Spinal cord (tissue), 10 donors: ENCODE data around the gene HCN4. TPM values are rescaled to one million over a fixed set of nuclear protein-coding genes. Genes with fewer than 3 reads are reported as not detected.

ENCODE experiments used
- DNase-seq, 6 donors: peaks; one replicate each; pipeline versions ENCODE4 v3.0.0 to v3.0.0-alpha.2; 2013 to 2015; ENCODE audit warnings: low spot score in 6 of 6, low read depth in 4 of 6
- H3K27ac ChIP-seq: one replicate; pipeline ENCODE4 v1.5.1; 2013; ENCODE audit warnings: low read depth, low read length, control low read depth
- H3K27me3 ChIP-seq: one replicate; pipeline ENCODE4 v1.6.1; 2013; ENCODE audit warnings: low read length; ENCODE audit not compliant: control insufficient read depth, insufficient read depth
- H3K36me3 ChIP-seq: one replicate; pipeline ENCODE4 v1.6.1; 2013; ENCODE audit warnings: low read length; ENCODE audit not compliant: control insufficient read depth, insufficient read depth
- H3K4me1 ChIP-seq: one replicate; pipeline ENCODE4 v1.6.1; 2013; ENCODE audit warnings: low read length; ENCODE audit not compliant: control insufficient read depth, insufficient read depth
- H3K4me3 ChIP-seq: one replicate; pipeline ENCODE4 v1.5.1; 2013; ENCODE audit warnings: low read depth, low read length, control low read depth
- H3K9me3 ChIP-seq: one replicate; pipeline ENCODE4 v1.6.1; 2013; ENCODE audit warnings: low read length; ENCODE audit not compliant: control insufficient read depth, insufficient read depth
- WGBS: methylation state at CpG from one replicate; pipeline ENCODE4 v1.1.5; 2013; ENCODE audit warnings: missing lambda C conversion rate; ENCODE audit not compliant: insufficient coverage; 5-methylcytosine and 5-hydroxymethylcytosine counted together
- polyA plus RNA-seq, 2 donors: library from polyadenylated mRNA; unstranded; fragments of 120-200 nt; gene quantifications; one replicate each; pipeline ENCODE4 v1.2.1, GENCODE V29; 2013; ENCODE audit not compliant: insufficient read length in 2 of 2
- total RNA-seq, 2 donors: library from RNA; depleted of rRNA in 1 of 2; stranded (reverse); fragments of 120-200 nt in 1 of 2; fragments of >200 nt in 1 of 2; gene quantifications; one replicate each; pipeline versions ENCODE4 v1.2.3 to v1.2.4, GENCODE V29; 2013 to 2014
- donor health status: healthy.

The HCN4 gene
- total and polyA plus RNA-seq, 4 donors, result 1.2 to 9.0 (median 5.7) TPM

DNA sequence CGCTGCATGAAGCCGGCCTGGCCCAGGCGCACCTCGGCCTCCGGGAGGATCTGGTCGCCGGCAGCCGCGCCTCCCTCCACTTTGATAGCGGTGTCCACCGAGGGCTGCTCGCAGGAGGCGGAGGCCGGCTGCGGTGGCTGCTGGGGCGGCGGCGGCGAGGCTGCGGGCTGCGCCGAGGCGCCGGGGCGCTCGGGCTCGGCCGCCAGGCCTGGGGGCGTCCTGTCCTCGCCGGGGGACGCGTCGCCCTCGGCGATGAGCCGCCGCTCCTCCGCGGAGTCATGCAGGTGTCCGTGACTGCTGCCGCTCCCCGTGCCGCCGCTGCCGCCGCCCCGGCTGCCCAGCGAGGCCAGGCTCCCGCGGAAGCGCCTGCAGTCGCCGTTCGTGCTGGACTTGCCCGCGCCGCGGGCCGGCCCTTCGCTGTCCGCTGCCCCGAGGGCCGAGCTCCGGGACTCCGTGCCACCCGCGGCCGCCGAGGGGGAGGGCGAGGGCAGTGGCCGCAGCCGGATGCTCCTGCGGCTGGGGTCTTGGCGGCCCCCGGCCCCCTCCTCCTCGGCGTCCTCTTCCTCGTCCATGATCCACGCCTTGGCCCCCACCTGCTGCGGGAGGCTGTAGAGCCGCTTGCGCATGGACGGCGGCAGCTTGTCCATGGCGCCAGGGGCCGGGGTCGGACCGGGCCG lies 996 bp downstream of the HCN4 start:
- peak in 1 of 6 donors; percentile 33 for DNase-seq
- H3K9me3 ChIP-seq, result no peaks in the 10 kb centered on the region
- H3K27me3 ChIP-seq, result peaks cover 34% of the 10 kb centered on the region
- peaks cover 4% of the 10 kb centered on the region for H3K36me3 ChIP-seq
- under 1% methylated on average over 90 of the region's 90 CpGs for WGBS
- peak overlapping the region; percentile 40 for H3K4me3 ChIP-seq
- H3K4me1 ChIP-seq, result peaks cover 50% of the 10 kb centered on the region
- H3K27ac ChIP-seq, result no peak overlapping the region

DNA sequence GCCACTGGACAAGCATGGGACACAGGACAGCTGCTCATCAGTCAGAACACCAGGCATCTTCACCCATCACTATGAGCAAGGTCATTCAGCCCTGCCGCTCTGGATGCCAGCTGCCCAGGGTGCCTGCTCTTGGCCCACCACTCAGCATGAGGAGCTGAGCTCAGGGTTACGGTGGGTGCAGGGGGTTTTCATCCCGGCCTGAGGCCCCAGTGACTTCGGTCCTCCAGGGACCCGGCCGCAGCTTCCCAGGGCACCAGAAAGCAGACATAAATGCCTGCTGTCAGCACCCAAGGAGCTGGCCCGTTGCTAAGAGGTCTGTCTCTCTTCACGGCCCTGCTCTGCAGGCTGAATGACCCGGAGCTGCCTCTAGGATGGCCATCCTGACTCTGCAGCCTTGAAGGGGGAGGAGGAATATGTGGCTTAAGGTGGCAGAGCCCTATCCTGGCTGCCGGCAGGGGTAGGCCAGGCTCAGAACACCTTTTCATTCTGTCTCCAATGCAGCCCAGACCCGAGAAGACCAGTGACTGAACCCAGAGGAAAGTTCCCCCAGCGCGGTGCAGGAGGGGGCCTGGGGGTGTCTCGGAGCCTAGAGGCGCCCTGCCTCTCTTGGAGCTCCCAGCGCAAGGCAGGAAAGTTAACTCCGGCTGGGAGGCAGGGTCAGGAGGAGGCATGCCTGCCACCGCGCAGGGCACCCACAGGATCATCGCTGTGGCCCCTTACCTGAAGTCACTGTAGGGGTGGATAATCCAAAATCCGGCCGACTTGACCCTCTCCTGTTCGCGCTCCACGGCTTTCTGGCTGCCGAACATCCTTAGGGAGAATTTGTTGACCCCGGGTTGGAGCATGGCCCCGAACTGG lies 1.8 kb downstream of the HCN4 start:
- Histone ChIP-seq H3K27me3 (peaks cover 34% of the 10 kb centered on the region), H3K27ac (no peak overlapping the region), H3K4me3 (peak overlapping the region; percentile 40), H3K36me3 (peaks cover 4% of the 10 kb centered on the region), H3K9me3 (no peaks in the 10 kb centered on the region), H3K4me1 (peaks cover 58% of the 10 kb centered on the region)
- peak in 1 of 6 donors; percentile 52 for DNase-seq
- 17% methylated on average over 28 of the region's 28 CpGs for WGBS

DNA sequence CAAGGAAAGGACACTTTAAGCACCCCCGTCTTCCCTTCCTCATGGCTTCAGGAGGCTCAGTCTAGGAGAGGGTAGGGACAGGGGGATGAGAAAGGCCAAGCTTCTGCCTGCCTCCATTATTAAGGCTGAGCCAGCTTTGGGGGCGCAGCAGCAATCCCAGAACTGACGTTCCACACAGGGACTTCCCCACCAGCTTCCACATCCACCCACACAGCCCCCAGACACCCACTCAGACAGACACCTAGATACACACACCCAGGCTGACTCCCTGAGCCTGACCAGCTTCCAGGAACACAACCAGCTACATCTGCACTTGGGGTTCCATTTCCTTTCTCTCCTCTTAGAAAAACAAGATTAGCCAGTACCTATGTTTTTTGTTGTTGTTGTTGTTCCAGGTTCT lies 4.7 kb downstream of the HCN4 start:
- 81% methylated on average over 3 of the region's 3 CpGs for WGBS
- no peaks in the 10 kb centered on the region for H3K9me3 ChIP-seq
- no peak overlapping the region for H3K4me3 ChIP-seq
- H3K36me3 ChIP-seq, result peaks cover 4% of the 10 kb centered on the region
- no peak overlapping the region for H3K27ac ChIP-seq
- H3K27me3 ChIP-seq, result peaks cover 12% of the 10 kb centered on the region
- peaks cover 68% of the 10 kb centered on the region for H3K4me1 ChIP-seq
- no peak for DNase-seq

DNA sequence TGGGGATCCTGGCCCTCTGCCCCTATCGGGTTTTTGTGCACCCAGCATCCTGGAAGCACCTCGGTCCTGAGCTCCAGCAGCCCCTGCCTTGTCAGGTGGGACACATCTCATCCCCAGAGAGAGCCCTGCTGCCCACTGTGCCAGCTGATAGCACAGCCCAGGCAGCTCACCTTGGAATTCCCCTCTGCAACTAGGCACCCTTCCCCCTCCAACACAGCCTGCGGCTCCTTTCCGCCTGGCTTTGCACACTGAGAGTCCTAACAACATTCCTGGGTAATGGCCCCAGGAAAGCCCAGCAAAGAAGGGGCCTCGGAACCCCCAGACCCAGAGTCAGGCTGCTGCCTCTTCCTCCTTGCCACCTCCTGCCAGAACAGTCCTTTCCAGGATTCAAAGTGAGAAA lies 5.9 kb downstream of the HCN4 start:
- Histone ChIP-seq H3K4me3 (no peak overlapping the region), H3K4me1 (peaks cover 73% of the 10 kb centered on the region), H3K27me3 (peaks cover 11% of the 10 kb centered on the region), H3K36me3 (peaks cover 4% of the 10 kb centered on the region), H3K27ac (no peak overlapping the region), H3K9me3 (no peaks in the 10 kb centered on the region)
- 72% methylated on average over 2 of the region's 5 CpGs for WGBS
- no peak for DNase-seq

DNA sequence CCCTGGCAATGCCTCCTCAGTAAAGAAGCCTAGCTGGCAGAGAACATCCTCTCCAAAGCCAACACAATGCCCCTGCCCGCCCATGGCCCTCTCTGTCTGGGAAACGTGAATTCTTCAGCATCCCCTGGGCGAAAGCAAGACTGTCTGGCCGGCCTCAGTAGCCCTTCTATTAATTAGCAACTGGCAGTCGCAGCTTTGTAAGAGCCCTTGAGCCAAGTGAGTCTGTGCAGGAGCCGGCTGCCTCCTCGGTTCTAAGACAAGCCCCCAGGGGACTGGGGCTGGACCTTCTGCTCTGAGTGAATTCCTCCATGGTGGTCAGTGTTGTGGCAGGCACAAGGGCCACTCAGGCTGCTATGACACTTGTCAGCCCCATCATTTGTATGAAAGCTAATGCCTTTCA lies 7.4 kb downstream of the HCN4 start:
- Histone ChIP-seq H3K4me1 (peaks cover 72% of the 10 kb centered on the region), H3K9me3 (no peaks in the 10 kb centered on the region), H3K27ac (no peak overlapping the region), H3K27me3 (peaks cover 2% of the 10 kb centered on the region), H3K4me3 (no peak overlapping the region), H3K36me3 (peaks cover 4% of the 10 kb centered on the region)
- peak in 2 of 6 donors; percentile 67 to 75 for DNase-seq
- 28% methylated on average over 7 of the region's 7 CpGs for WGBS

DNA sequence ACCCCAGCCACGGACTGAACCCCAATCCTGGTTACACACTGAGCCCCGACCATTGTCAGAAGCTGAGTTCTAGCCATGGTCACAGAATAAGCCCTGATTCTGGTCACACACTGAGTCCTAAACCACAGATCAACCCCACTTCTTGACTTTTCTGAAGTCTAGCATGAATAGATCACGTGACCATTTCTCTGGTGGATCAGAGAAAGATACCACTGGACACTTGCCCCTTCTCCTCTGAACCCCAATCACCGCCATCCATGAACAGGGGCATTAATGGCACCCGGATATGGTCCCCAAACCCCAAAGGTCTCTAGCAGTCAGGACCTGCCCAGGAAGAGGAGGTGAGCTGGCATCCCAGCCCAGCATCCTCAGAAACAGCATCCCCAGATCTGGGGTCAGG lies 9.1 kb downstream of the HCN4 start:
- WGBS, result 84% methylated on average over 5 of the region's 5 CpGs
- no peaks in the 10 kb centered on the region for H3K9me3 ChIP-seq
- H3K4me1 ChIP-seq, result peaks cover 59% of the 10 kb centered on the region
- DNase-seq, result no peak
- no peak overlapping the region for H3K27ac ChIP-seq
- H3K4me3 ChIP-seq, result no peak overlapping the region
- H3K36me3 ChIP-seq, result no peaks in the 10 kb centered on the region
- H3K27me3 ChIP-seq, result no peaks in the 10 kb centered on the region

DNA sequence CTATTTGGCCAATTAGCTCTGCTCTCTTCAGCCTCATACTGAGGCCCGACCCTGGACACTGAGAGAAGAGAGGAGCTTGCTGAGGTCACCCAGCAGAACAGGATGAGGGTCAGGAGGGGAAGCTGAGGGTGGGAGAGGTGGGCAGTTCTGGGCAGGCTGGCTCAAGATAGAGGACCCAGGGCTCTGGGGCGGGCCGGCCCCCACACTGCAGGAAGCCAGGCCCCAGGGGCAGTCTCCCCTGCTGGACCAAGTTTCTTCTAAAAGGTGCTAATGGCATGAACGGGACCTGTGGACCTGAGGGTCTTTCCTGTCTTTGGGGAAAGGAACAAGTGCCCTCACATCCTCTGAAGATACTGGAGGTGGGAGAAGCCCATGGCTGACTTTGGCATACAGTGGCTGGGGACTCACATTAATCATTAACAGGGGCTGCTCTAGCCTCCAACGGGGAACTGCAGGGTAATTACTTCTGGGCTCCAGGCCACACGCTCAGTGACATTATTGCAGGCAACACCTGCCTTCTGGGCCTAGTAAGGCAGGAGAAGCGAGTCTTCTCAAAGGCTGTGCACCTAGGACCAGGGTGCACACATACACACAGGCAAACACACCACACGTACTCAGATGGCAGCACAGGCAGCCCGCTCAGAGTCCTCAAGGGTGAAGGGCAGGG lies 10.6 kb downstream of the HCN4 start:
- Histone ChIP-seq H3K4me3 (no peak overlapping the region), H3K27me3 (no peaks in the 10 kb centered on the region), H3K27ac (no peak overlapping the region), H3K36me3 (no peaks in the 10 kb centered on the region), H3K4me1 (peaks cover 47% of the 10 kb centered on the region), H3K9me3 (no peaks in the 10 kb centered on the region)
- DNase-seq, result peak in 1 of 6 donors; percentile 31
- 54% methylated on average over 6 of the region's 9 CpGs for whole genome bisulfite sequencing

DNA sequence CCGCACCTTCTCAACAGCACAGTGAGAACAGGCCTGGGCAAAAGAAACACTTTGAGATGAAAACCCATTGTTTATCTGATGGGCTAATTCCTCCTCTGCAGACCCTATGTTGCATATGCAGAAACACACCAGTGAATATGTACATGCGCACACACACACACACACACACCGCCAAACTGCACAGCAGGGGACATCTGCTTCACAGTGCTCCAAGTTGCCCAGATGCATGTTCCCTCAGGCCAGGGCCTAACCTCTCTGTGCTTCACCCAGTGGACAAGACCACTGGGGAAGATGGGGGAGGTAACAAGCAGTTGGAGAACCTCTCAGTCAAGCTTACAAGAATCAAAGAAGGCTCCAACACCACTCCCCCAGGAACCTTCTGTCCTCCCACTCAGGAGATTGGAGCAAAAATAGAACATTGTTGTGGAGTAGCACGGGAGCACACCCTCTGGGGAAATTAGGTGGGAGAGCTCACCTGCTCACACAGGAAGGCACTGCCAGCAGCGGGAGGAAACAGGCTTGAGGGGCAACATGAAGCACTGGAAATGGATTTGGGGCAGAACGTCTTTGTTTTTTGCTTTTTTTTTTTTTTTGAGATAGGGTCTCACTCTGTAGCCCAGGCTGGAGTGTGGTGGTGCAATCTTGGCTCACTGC lies 13.0 kb downstream of the HCN4 start:
- WGBS, result 77% methylated on average over 4 of the region's 6 CpGs
- H3K4me1 ChIP-seq, result peaks cover 32% of the 10 kb centered on the region
- no peaks in the 10 kb centered on the region for H3K9me3 ChIP-seq
- no peaks in the 10 kb centered on the region for H3K27me3 ChIP-seq
- H3K27ac ChIP-seq, result no peak overlapping the region
- H3K36me3 ChIP-seq, result no peaks in the 10 kb centered on the region
- DNase-seq, result no peak
- no peak overlapping the region for H3K4me3 ChIP-seq

DNA sequence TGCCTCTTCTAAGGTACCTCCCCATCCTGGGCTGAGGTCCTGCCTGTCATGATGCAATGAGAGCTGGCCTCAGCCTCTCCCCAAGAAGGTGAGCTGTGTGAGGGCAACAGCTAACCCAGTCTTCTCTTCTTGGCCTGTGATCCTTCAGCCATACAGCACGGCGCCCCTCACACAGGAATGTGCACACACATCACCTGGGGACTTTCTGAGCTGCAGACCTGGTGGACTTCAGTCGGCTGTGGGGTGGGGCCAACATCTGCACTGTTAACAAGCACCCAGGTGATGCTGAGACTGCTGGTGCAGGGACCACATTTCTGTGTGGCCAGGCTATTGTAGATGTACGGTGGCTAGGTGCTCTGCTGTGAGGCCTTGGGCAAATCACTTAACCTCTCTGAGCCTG lies 14.5 kb downstream of the HCN4 start:
- Histone ChIP-seq H3K27me3 (no peaks in the 10 kb centered on the region), H3K4me3 (no peak overlapping the region)
- 91% methylated on average over 2 of the region's 4 CpGs for WGBS

More for the DNA sequence above, 14.5 kb downstream of the HCN4 start:
- no peaks in the 10 kb centered on the region for H3K36me3 ChIP-seq
- peaks cover 30% of the 10 kb centered on the region for H3K4me1 ChIP-seq
- no peak overlapping the region for H3K27ac ChIP-seq
- no peaks in the 10 kb centered on the region for H3K9me3 ChIP-seq
- no peak for DNase-seq
